Right atrium auricular region (tissue), 2 donors: Measurements from ENCODE around the gene LTBP4. TPM values are rescaled to one million over a fixed set of nuclear protein-coding genes. Genes with fewer than 3 reads are reported as not detected.
A peak's percentile ranks its signal among the peaks of the same experiment; 100 is the strongest.

Experiments used
- DNase-seq: peaks from one replicate; pipeline ENCODE4 v3.0.0-alpha.2; 2019; ENCODE audit warnings: low spot score
- H3K27ac ChIP-seq, 2 donors: fragments of 200-600 bp; sonication (generic); 1 replicate in 1 of 2; 2 replicates in 1 of 2; pipeline ENCODE4 v1.5.1; 2016 to 2019
- H3K27me3 ChIP-seq, 2 donors: fragments of 200-600 bp; sonication (generic); one replicate each; pipeline versions ENCODE4 v1.5.1 to v1.6.0; 2017 to 2019
- H3K36me3 ChIP-seq: fragments of 200-600 bp; sonication (generic); one replicate; pipeline ENCODE4 v1.5.1; 2016
- H3K4me1 ChIP-seq, 2 donors: fragments of 200-600 bp; sonication (generic); one replicate each; pipeline versions ENCODE4 v1.5.1 to v1.6.0; 2017 to 2019
- H3K4me3 ChIP-seq, 2 donors: fragments of 200-600 bp; sonication (generic); 1 replicate in 1 of 2; 2 replicates in 1 of 2; pipeline ENCODE4 v1.5.1; 2017 to 2019; ENCODE audit warnings: mild to moderate bottlenecking in 1 of 2, moderate library complexity in 1 of 2
- H3K9me3 ChIP-seq, 2 donors: fragments of 200-600 bp; sonication (generic); one replicate each; pipeline ENCODE4 v1.5.1; 2019
- CTCF ChIP-seq, 2 donors: fragments of 200-600 bp; sonication (generic); IDR thresholded peaks; one replicate each; pipeline ENCODE4 v1.5.1; 2019; ENCODE audit warnings: antibody characterized with exemption in 2 of 2
- total RNA-seq, 2 donors: library from RNA; depleted of rRNA; stranded (reverse); fragments of >200 nt; gene quantifications; one replicate each; pipeline ENCODE4 v1.1.0, GENCODE V29; 2016

The LTBP4 gene
- total RNA-seq, 2 donors from 2014 or later = 152 to 257 TPM

- H3K27ac ChIP-seq = no peak overlapping the region
- no peaks in the 10 kb centered on the region for H3K9me3 ChIP-seq
- no peak for DNase-seq
- no peaks in the 10 kb centered on the region for H3K27me3 ChIP-seq
- TF ChIP-seq CTCF (IDR thresholded peaks at IDR 0.05) = no peak
- peaks cover 0 to 22% of the 10 kb centered on the region in 2 donors for H3K4me1 ChIP-seq
- H3K4me3 ChIP-seq = no peak overlapping the region
- peaks cover 3% of the 10 kb centered on the region for H3K36me3 ChIP-seq
Measured at GRCh38 chr19:40575326-40575725, 25.8 kb upstream of the LTBP4 start.

- Histone ChIP-seq H3K4me3 (peak overlapping the region; percentile 72 to 78), H3K4me1 (peaks cover 0 to 22% of the 10 kb centered on the region in 2 donors), H3K27me3 (no peaks in the 10 kb centered on the region), H3K9me3 (no peaks in the 10 kb centered on the region), H3K27ac (peak overlapping the region in 1 of 2 donors; percentile 80), H3K36me3 (peaks cover 11% of the 10 kb centered on the region)
- DNase-seq = no peak
- no peak for TF ChIP-seq CTCF (IDR thresholded peaks at IDR 0.05)
Measured at GRCh38 chr19:40576151-40576584, 25.0 kb upstream of the LTBP4 start.

GRCh38 chr19:40576585-40577451 lies 24.4 kb upstream of the LTBP4 start, which contains the start of gene SHKBP1:
Gene SHKBP1, plus strand, starts transcription at chr19:40576873. Its CDS starts 27 bp downstream, at chr19:40576900.
- peak within 1 kb of the TSS; percentile 73 to 80 for H3K27ac ChIP-seq
- peak within 1 kb of the TSS; percentile 72 to 78 for H3K4me3 ChIP-seq
- peaks cover 0 to 22% of the 10 kb centered on the region in 2 donors for H3K4me1 ChIP-seq
- no peak for TF ChIP-seq CTCF (IDR thresholded peaks at IDR 0.05)
- no peaks in the 10 kb centered on the region for H3K27me3 ChIP-seq
- peak; percentile 95 for DNase-seq
- peaks cover 11% of the 10 kb centered on the region for H3K36me3 ChIP-seq
- no peaks in the 10 kb centered on the region for H3K9me3 ChIP-seq

- no peaks in the 10 kb centered on the region for H3K9me3 ChIP-seq
- H3K4me3 ChIP-seq = no peak overlapping the region
- H3K27ac ChIP-seq = no peak overlapping the region
- no peak for TF ChIP-seq CTCF (IDR thresholded peaks at IDR 0.05)
- no peaks in the 10 kb centered on the region for H3K27me3 ChIP-seq
- peaks cover 0 to 22% of the 10 kb centered on the region in 2 donors for H3K4me1 ChIP-seq
- DNase-seq = no peak
- peaks cover 11% of the 10 kb centered on the region for H3K36me3 ChIP-seq
Measured at GRCh38 chr19:40578442-40578908, 22.7 kb upstream of the LTBP4 start.

DNA sequence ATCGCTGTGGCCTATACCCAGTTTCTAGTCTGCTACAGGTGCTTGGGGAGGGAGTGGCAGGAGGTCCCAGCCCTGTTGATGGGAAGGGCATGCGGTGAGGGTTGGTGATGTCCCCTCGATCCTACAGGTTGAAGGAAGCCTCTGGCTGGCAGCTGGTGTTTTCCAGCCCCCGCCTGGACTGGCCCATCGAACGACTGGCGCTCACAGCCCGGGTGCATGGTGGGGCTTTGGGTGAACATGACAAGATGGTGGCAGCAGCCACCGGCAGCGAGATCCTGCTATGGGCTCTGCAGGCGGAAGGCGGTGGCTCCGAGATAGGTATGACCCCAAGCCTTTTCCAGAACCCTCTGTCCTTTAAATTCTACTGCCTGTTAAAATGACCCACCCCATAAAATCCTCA lies 20.6 kb upstream of the LTBP4 start:
- H3K36me3 ChIP-seq = peaks cover 11% of the 10 kb centered on the region
- no peak for TF ChIP-seq CTCF (IDR thresholded peaks at IDR 0.05)
- peaks cover 0 to 22% of the 10 kb centered on the region in 2 donors for H3K4me1 ChIP-seq
- no peaks in the 10 kb centered on the region for H3K27me3 ChIP-seq
- no peak overlapping the region for H3K4me3 ChIP-seq
- no peak overlapping the region for H3K27ac ChIP-seq
- no peak for DNase-seq
- H3K9me3 ChIP-seq = no peaks in the 10 kb centered on the region
